HEK293T (cell line): ENCODE results near the gene UBE2QL1.

Source experiments
- CTCF ChIA-PET: fragments of 350-600 bp; formaldehyde crosslinking; extraction: SDS; loops from one replicate; lab custom pipeline; 2021; ENCODE audit warnings: antibody characterized with exemption, inconsistent platforms; lab: Yijun Ruan, JAX
- POLR2A ChIA-PET: fragments of 350-600 bp; formaldehyde crosslinking; extraction: SDS; loops from one replicate; lab custom pipeline; 2020; ENCODE audit warnings: antibody characterized with exemption, inconsistent platforms; lab: Yijun Ruan, JAX
- DNase-seq: peaks from one replicate; pipeline ENCODE4 v3.0.0; 2012; ENCODE audit warnings: mixed read lengths; ENCODE audit errors: extremely low spot score
- ARNT ChIP-seq: fragments of 450-650 bp; IDR thresholded peaks from 2 replicates; pipeline ENCODE4 v1.6.1; 2017; ENCODE audit warnings: mild to moderate bottlenecking
- BHLHE40 ChIP-seq: fragments of 450-650 bp; IDR thresholded peaks from 2 replicates; pipeline ENCODE4 v1.6.1; 2016; ENCODE audit warnings: mild to moderate bottlenecking, moderate library complexity, borderline replicate concordance
- CTBP1 ChIP-seq: fragments of 450-650 bp; IDR thresholded peaks from 2 replicates; pipeline ENCODE4 v1.6.1; 2016; ENCODE audit warnings: borderline replicate concordance
- ELF4 ChIP-seq: fragments of 450-650 bp; IDR thresholded peaks from 2 replicates; pipeline ENCODE4 v1.6.1; 2017; ENCODE audit warnings: antibody characterized with exemption
- FOXA1 ChIP-seq: fragments of 450-650 bp; IDR thresholded peaks from 2 replicates; pipeline ENCODE4 v1.6.1; 2016; ENCODE audit warnings: mild to moderate bottlenecking
- FOXK2 ChIP-seq: fragments of 450-650 bp; IDR thresholded peaks from 2 replicates; pipeline ENCODE4 v1.6.1; 2016; ENCODE audit warnings: mild to moderate bottlenecking
- FOXM1 ChIP-seq: fragments of 450-650 bp; IDR thresholded peaks from 2 replicates; pipeline ENCODE4 v1.6.1; 2017; ENCODE audit warnings: mild to moderate bottlenecking, borderline replicate concordance
- HDGF ChIP-seq: fragments of 450-650 bp; IDR thresholded peaks from 2 replicates; pipeline ENCODE4 v1.6.1; 2017; ENCODE audit warnings: antibody characterized with exemption, borderline replicate concordance
- L3MBTL2 ChIP-seq: fragments of 450-650 bp; conservative IDR thresholded peaks from 2 replicates; pipeline ENCODE4 v1.6.1; 2016; ENCODE audit warnings: mild to moderate bottlenecking
- LEF1 ChIP-seq: fragments of 450-650 bp; IDR thresholded peaks from 2 replicates; pipeline ENCODE4 v1.6.1; 2017; ENCODE audit warnings: mild to moderate bottlenecking, borderline replicate concordance
- NFRKB ChIP-seq: fragments of 450-650 bp; IDR thresholded peaks from 2 replicates; pipeline ENCODE4 v1.6.1; 2016; ENCODE audit warnings: mild to moderate bottlenecking, moderate library complexity
- PKNOX1 ChIP-seq: fragments of 450-650 bp; IDR thresholded peaks from 2 replicates; pipeline ENCODE4 v1.6.1; 2016
- SP1 ChIP-seq: fragments of 450-650 bp; IDR thresholded peaks from 2 replicates; pipeline ENCODE4 v1.6.1; 2017
- SUZ12 ChIP-seq: fragments of 450-650 bp; IDR thresholded peaks from 2 replicates; pipeline ENCODE4 v1.6.1; 2016; ENCODE audit warnings: mild to moderate bottlenecking
- TARDBP ChIP-seq: fragments of 450-650 bp; IDR thresholded peaks from 2 replicates; pipeline ENCODE4 v1.6.1; 2016
- ZNF384 ChIP-seq: fragments of 450-650 bp; IDR thresholded peaks from 2 replicates; pipeline ENCODE4 v1.6.1; 2016

UBE2QL1 gene

GRCh38 chr5:6502421-6502820 lies 53.8 kb downstream of the UBE2QL1 start:
- POLR2A ChIA-PET, result no interaction called here
- CTCF ChIA-PET, result no interaction called here
- no peak for DNase-seq
- TF ChIP-seq SP1 (no peak), ARNT (no peak), L3MBTL2 (no peak), ZNF384 (no peak), FOXK2 (no peak), CTBP1 (no peak)

- TF ChIP-seq SP1 (no peak), ZNF384 (no peak), PKNOX1 (no peak), FOXM1 (no peak), ELF4 (no peak), FOXA1 (no peak), L3MBTL2 (no peak), BHLHE40 (no peak), FOXK2 (no peak), HDGF (no peak), CTBP1 (no peak), NFRKB (no peak), SUZ12 (no peak), TARDBP (no peak), ARNT (no peak), LEF1 (no peak)
- CTCF ChIA-PET, result no interaction called here
- no peak for DNase-seq
- POLR2A ChIA-PET, result no interaction called here
Measured at GRCh38 chr5:6503342-6503741, 54.7 kb downstream of the UBE2QL1 start.

GRCh38 chr5:6504677-6505415 lies 56.2 kb downstream of the UBE2QL1 start:
- no peak for DNase-seq
- ChIA-PET CTCF (interaction anchor here (0.7 kb wide), 1 partner anchor 246 kb away, joined by 3 read pairs; no protein-coding TSS in a partner anchor), POLR2A (no interaction called here)
- no peak for TF ChIP-seq SUZ12
- TF ChIP-seq ZNF384, result no peak
- TF ChIP-seq FOXK2, result no peak
- no peak for TF ChIP-seq FOXA1
- no peak for TF ChIP-seq SP1
- TF ChIP-seq HDGF, result no peak
- no peak for TF ChIP-seq LEF1
- no peak for TF ChIP-seq L3MBTL2
- TF ChIP-seq BHLHE40, result no peak

GRCh38 chr5:6505416-6505755 lies 56.7 kb downstream of the UBE2QL1 start:
- POLR2A ChIA-PET, result no interaction called here
- no peak for DNase-seq
- CTCF ChIA-PET, result interaction anchor here (0.7 kb wide), 1 partner anchor 246 kb away, joined by 3 read pairs; no protein-coding TSS in a partner anchor
- no peak for TF ChIP-seq LEF1
- no peak for TF ChIP-seq ARNT
- no peak for TF ChIP-seq FOXM1
- no peak for TF ChIP-seq SUZ12
- TF ChIP-seq NFRKB, result no peak
- no peak for TF ChIP-seq PKNOX1

- DNase-seq, result no peak
- POLR2A ChIA-PET, result no interaction called here
- TF ChIP-seq SP1, result no peak
- no peak for TF ChIP-seq ZNF384
- no peak for TF ChIP-seq BHLHE40
- no peak for TF ChIP-seq SUZ12
- no peak for TF ChIP-seq ARNT
- no peak for TF ChIP-seq LEF1
- no peak for TF ChIP-seq HDGF
- no peak for TF ChIP-seq L3MBTL2
- no peak for TF ChIP-seq TARDBP
- CTCF ChIA-PET, result no interaction called here
Measured at GRCh38 chr5:6505783-6506557, 57.3 kb downstream of the UBE2QL1 start.

GRCh38 chr5:6506611-6507010 lies 58.0 kb downstream of the UBE2QL1 start:
- ChIA-PET POLR2A (no interaction called here), CTCF (no interaction called here)
- TF ChIP-seq LEF1 (no peak), CTBP1 (no peak), SP1 (no peak), FOXM1 (no peak), ZNF384 (no peak), FOXK2 (no peak), ARNT (no peak), SUZ12 (no peak), L3MBTL2 (no peak), PKNOX1 (no peak), BHLHE40 (no peak), FOXA1 (no peak), HDGF (no peak), ELF4 (no peak)
- DNase-seq, result no peak
